ENCODE measurements around the gene SIVA1.

The SIVA1 gene

GRCh38 chr14:104723651-104724406 is 29.1 kb upstream of the SIVA1 start, which contains the start of gene ADSS1:
Gene ADSS1 (plus strand): TSS chr14:104724229. CDS start chr14:104724271, 42 bp downstream.
- peak; percentile 50 for ATAC-seq (ENCODE audit: low read depth)
- DNase-seq (ENCODE audit: low spot score): no peak
- peak within 1 kb of the TSS; percentile 76 for H3K4me3 ChIP-seq (ENCODE audit: severe bottlenecking)
- H3K36me3 ChIP-seq (ENCODE audit: low read depth): peaks cover 13% of the 10 kb centered on the region
- TF ChIP-seq, protein P1, sequence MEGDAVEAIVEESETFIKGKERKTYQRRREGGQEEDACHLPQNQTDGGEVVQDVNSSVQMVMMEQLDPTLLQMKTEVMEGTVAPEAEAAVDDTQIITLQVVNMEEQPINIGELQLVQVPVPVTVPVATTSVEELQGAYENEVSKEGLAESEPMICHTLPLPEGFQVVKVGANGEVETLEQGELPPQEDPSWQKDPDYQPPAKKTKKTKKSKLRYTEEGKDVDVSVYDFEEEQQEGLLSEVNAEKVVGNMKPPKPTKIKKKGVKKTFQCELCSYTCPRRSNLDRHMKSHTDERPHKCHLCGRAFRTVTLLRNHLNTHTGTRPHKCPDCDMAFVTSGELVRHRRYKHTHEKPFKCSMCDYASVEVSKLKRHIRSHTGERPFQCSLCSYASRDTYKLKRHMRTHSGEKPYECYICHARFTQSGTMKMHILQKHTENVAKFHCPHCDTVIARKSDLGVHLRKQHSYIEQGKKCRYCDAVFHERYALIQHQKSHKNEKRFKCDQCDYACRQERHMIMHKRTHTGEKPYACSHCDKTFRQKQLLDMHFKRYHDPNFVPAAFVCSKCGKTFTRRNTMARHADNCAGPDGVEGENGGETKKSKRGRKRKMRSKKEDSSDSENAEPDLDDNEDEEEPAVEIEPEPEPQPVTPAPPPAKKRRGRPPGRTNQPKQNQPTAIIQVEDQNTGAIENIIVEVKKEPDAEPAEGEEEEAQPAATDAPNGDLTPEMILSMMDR (IDR thresholded peaks at IDR 0.05; ENCODE audit: poor library complexity, severe bottlenecking): peak; percentile 100
- H3K4me1 ChIP-seq (ENCODE audit: insufficient read depth, poor library complexity, severe bottlenecking): no peaks in the 10 kb centered on the region
- peak within 1 kb of the TSS; percentile 47 for H3K27ac ChIP-seq (ENCODE audit: poor library complexity, severe bottlenecking)
- H3K9me3 ChIP-seq (ENCODE audit: severe bottlenecking): no peaks in the 10 kb centered on the region
- no peaks in the 10 kb centered on the region for H3K27me3 ChIP-seq (ENCODE audit: insufficient read depth, poor library complexity, severe bottlenecking)

GRCh38 chr14:104724407-104724980 is 28.5 kb upstream of the SIVA1 start:
- peak overlapping the region; percentile 76 for H3K4me3 ChIP-seq (ENCODE audit: severe bottlenecking)
- TF ChIP-seq, protein P1 (IDR thresholded peaks at IDR 0.05; ENCODE audit: poor library complexity, severe bottlenecking): no peak
- no peaks in the 10 kb centered on the region for H3K27me3 ChIP-seq (ENCODE audit: insufficient read depth, poor library complexity, severe bottlenecking)
- DNase-seq (ENCODE audit: low spot score): no peak
- no peaks in the 10 kb centered on the region for H3K4me1 ChIP-seq (ENCODE audit: insufficient read depth, poor library complexity, severe bottlenecking)
- H3K36me3 ChIP-seq (ENCODE audit: low read depth): peaks cover 6% of the 10 kb centered on the region
- no peaks in the 10 kb centered on the region for H3K9me3 ChIP-seq (ENCODE audit: severe bottlenecking)
- ATAC-seq (ENCODE audit: low read depth): peak; percentile 13
- peak overlapping the region; percentile 47 for H3K27ac ChIP-seq (ENCODE audit: poor library complexity, severe bottlenecking)

GRCh38 chr14:104724981-104725771 is 27.8 kb upstream of the SIVA1 start:
- H3K27ac ChIP-seq (ENCODE audit: poor library complexity, severe bottlenecking): peak overlapping the region; percentile 47

DNA sequence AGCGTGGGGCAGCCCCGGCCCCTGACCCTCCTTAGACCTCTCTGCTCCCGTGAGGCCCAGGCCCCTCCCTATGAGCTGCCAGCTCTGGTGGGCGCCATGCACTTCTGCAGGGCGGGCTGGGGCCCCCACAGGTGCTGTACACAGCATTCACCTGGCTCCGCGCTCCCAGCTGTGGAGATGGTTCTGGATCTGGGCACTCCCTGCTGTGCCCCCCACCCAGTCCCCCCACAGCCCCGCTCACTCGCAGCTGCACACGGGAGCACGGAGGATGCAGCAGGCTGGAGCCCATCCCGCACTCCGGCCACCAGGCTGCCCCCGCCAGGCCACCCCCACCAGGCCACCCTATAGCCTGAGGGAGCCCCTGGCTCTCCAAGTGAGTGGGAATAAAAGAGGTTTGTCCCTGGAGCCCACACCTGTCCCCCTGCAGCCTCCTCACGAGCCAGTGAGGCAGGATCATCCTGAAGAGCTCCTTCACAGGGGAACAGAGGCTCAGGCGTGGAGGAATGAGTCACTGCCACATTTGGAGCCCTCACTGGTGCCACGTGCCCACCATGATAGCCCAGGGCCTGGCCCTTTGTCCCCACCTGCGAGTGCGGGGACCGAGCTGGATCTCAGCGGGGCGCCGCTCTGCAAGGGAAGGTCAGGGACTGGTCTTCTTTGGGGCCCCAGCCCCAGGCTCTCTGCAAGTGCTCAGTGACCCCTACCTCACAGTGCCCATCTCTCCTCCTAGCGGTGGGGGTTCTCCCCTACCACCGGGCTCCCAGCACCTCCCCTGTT is 27.0 kb upstream of the SIVA1 start:
- Histone ChIP-seq H3K4me1 (ENCODE audit: insufficient read depth, poor library complexity, severe bottlenecking) (no peaks in the 10 kb centered on the region), H3K27ac (ENCODE audit: poor library complexity, severe bottlenecking) (no peak overlapping the region), H3K4me3 (ENCODE audit: severe bottlenecking) (no peak overlapping the region), H3K36me3 (ENCODE audit: low read depth) (peaks cover 5% of the 10 kb centered on the region), H3K27me3 (ENCODE audit: insufficient read depth, poor library complexity, severe bottlenecking) (no peaks in the 10 kb centered on the region), H3K9me3 (ENCODE audit: severe bottlenecking) (no peaks in the 10 kb centered on the region)
- DNase-seq (ENCODE audit: low spot score) (no peak), ATAC-seq (ENCODE audit: low read depth) (no peak)
- TF ChIP-seq, protein P1 (IDR thresholded peaks at IDR 0.05; ENCODE audit: poor library complexity, severe bottlenecking): no peak

More at GRCh38 chr14:104724981-104725771, 27.8 kb upstream of the SIVA1 start:
- Histone ChIP-seq H3K4me3 (ENCODE audit: severe bottlenecking) (peak overlapping the region; percentile 76), H3K36me3 (ENCODE audit: low read depth) (peaks cover 5% of the 10 kb centered on the region), H3K4me1 (ENCODE audit: insufficient read depth, poor library complexity, severe bottlenecking) (no peaks in the 10 kb centered on the region), H3K9me3 (ENCODE audit: severe bottlenecking) (no peaks in the 10 kb centered on the region), H3K27me3 (ENCODE audit: insufficient read depth, poor library complexity, severe bottlenecking) (no peaks in the 10 kb centered on the region)
- TF ChIP-seq, protein P1 (IDR thresholded peaks at IDR 0.05; ENCODE audit: poor library complexity, severe bottlenecking): peak; percentile 47
- ATAC-seq (ENCODE audit: low read depth) (peak; percentile 6), DNase-seq (ENCODE audit: low spot score) (no peak)
